Vagina (tissue), 2 donors: Measurements from ENCODE around the gene ZNF726. TPM values are rescaled to one million over a fixed set of nuclear protein-coding genes. Genes with fewer than 3 reads are reported as not detected.
"Not testable (repeated sequence)": the region's sequence is repeated elsewhere in the genome, so short reads cannot be mapped to it uniquely, and the experiment has no call there.

Experiments
- DNase-seq, 2 donors: peaks; one replicate each; pipeline ENCODE4 v3.0.0-alpha.2; 2017; ENCODE audit errors: extremely low spot score in 2 of 2
- H3K27ac ChIP-seq: fragments of 200-600 bp; sonication (generic); one replicate; pipeline ENCODE4 v1.5.1; 2019
- H3K27me3 ChIP-seq: fragments of 200-600 bp; sonication (generic); one replicate; pipeline ENCODE4 v1.5.1; 2019
- H3K36me3 ChIP-seq, 2 donors: fragments of 200-600 bp; sonication (generic); one replicate each; pipeline ENCODE4 v1.5.1; 2017 to 2019
- H3K4me1 ChIP-seq: fragments of 200-600 bp; sonication (generic); one replicate; pipeline ENCODE4 v1.5.1; 2019
- H3K4me3 ChIP-seq, 2 donors: fragments of 200-600 bp; sonication (generic); 1 replicate in 1 of 2; 2 replicates in 1 of 2; pipeline ENCODE4 v1.5.1; 2016 to 2019
- H3K9me3 ChIP-seq: fragments of 200-600 bp; sonication (generic); one replicate; pipeline ENCODE4 v1.5.1; 2019
- CTCF ChIP-seq, 3 experiments: fragments of 450-650 bp in 2 of 3; fragments of 200-600 bp in 1 of 3; sonication (generic) in 1 of 3; IDR thresholded peaks; one replicate each; pipeline ENCODE4 v1.5.1; 2017 to 2019; ENCODE audit warnings: antibody characterized with exemption in 3 of 3, mild to moderate bottlenecking in 2 of 3, moderate library complexity in 2 of 3
- POLR2A ChIP-seq, 2 donors: fragments of 450-650 bp; IDR thresholded peaks; one replicate each; pipeline ENCODE4 v1.6.1; 2017; ENCODE audit warnings: antibody characterized with exemption in 2 of 2, mild to moderate bottlenecking in 2 of 2, moderate library complexity in 2 of 2
- POLR2AphosphoS5 ChIP-seq, 2 donors: sonication (generic); formaldehyde crosslinking; IDR thresholded peaks; one replicate each; pipeline ENCODE4 v1.9.0; 2017; ENCODE audit warnings: antibody characterized with exemption in 2 of 2, mild to moderate bottlenecking in 2 of 2, low read depth in 1 of 2; ENCODE audit not compliant: insufficient read depth in 1 of 2
- intact Hi-C: fragments of 100-400 bp; cut with DNase I; formaldehyde crosslinking; loops from one replicate; pipeline ENCODE4 v1.15.1; 2023
- total RNA-seq: library from RNA; depleted of rRNA; stranded (reverse); fragments of >200 nt; gene quantifications from one replicate; pipeline ENCODE4 v1.2.3, GENCODE V29; 2016

The ZNF726 gene
- total RNA-seq, 1 donor from 2014 or later: 2.5 TPM

- H3K27ac ChIP-seq: no peak overlapping the region
- peak overlapping the region in 1 of 2 donors; percentile 59 for H3K4me3 ChIP-seq
- no peaks in the 10 kb centered on the region for H3K36me3 ChIP-seq
- no peak for DNase-seq
- H3K9me3 ChIP-seq: no peaks in the 10 kb centered on the region
- intact Hi-C loops: no loop called here
- H3K4me1 ChIP-seq: no peaks in the 10 kb centered on the region
- H3K27me3 ChIP-seq: no peaks in the 10 kb centered on the region
- TF ChIP-seq CTCF (IDR thresholded peaks at IDR 0.05) (no peak), POLR2A (IDR thresholded peaks at IDR 0.05) (no peak)
Measured at GRCh38 chr19:23913931-23914330, 755 bp upstream of the ZNF726 start.

GRCh38 chr19:23916991-23917390, 2.3 kb downstream of the ZNF726 start:
- no peaks in the 10 kb centered on the region for H3K36me3 ChIP-seq
- no peak overlapping the region for H3K4me3 ChIP-seq
- TF ChIP-seq POLR2AphosphoS5 (IDR thresholded peaks at IDR 0.05; ENCODE audit: insufficient read depth in 1 of 2, low read depth in 1 of 2) (no peak), CTCF (IDR thresholded peaks at IDR 0.05) (no peak), POLR2A (IDR thresholded peaks at IDR 0.05) (no peak)
- intact Hi-C loops: no loop called here
- no peaks in the 10 kb centered on the region for H3K27me3 ChIP-seq
- no peaks in the 10 kb centered on the region for H3K9me3 ChIP-seq
- no peak for DNase-seq
- no peak overlapping the region for H3K27ac ChIP-seq
- no peaks in the 10 kb centered on the region for H3K4me1 ChIP-seq

- no peak for DNase-seq
- H3K4me1 ChIP-seq: no peaks in the 10 kb centered on the region
- no peak overlapping the region for H3K27ac ChIP-seq
- H3K9me3 ChIP-seq: no peaks in the 10 kb centered on the region
- H3K4me3 ChIP-seq: no peak overlapping the region
- intact Hi-C loops: no loop called here
- TF ChIP-seq POLR2A (IDR thresholded peaks at IDR 0.05) (no peak), POLR2AphosphoS5 (IDR thresholded peaks at IDR 0.05; ENCODE audit: insufficient read depth in 1 of 2, low read depth in 1 of 2) (no peak), CTCF (IDR thresholded peaks at IDR 0.05) (no peak)
- H3K36me3 ChIP-seq: no peaks in the 10 kb centered on the region
- no peaks in the 10 kb centered on the region for H3K27me3 ChIP-seq
Measured at GRCh38 chr19:23917856-23918255, 3.2 kb downstream of the ZNF726 start.

- intact Hi-C loops: no loop called here
- Histone ChIP-seq H3K27me3 (no peaks in the 10 kb centered on the region), H3K9me3 (no peaks in the 10 kb centered on the region), H3K4me1 (no peaks in the 10 kb centered on the region), H3K4me3 (no peak overlapping the region), H3K27ac (no peak overlapping the region), H3K36me3 (no peaks in the 10 kb centered on the region)
- TF ChIP-seq CTCF (IDR thresholded peaks at IDR 0.05): no peak
- no peak for TF ChIP-seq POLR2AphosphoS5 (IDR thresholded peaks at IDR 0.05; ENCODE audit: insufficient read depth in 1 of 2, low read depth in 1 of 2)
- no peak for TF ChIP-seq POLR2A (IDR thresholded peaks at IDR 0.05)
- no peak for DNase-seq
Measured at GRCh38 chr19:23925285-23925684, 10.6 kb downstream of the ZNF726 start.

GRCh38 chr19:23932878-23933277, 18.2 kb downstream of the ZNF726 start:
- Histone ChIP-seq H3K27me3 (no peaks in the 10 kb centered on the region), H3K4me1 (no peaks in the 10 kb centered on the region), H3K9me3 (peaks cover 8% of the 10 kb centered on the region), H3K27ac (no peak overlapping the region), H3K36me3 (no peaks in the 10 kb centered on the region), H3K4me3 (no peak overlapping the region)
- intact Hi-C loops: no loop called here
- DNase-seq: no peak
- no peak for TF ChIP-seq POLR2A (IDR thresholded peaks at IDR 0.05)
- no peak for TF ChIP-seq CTCF (IDR thresholded peaks at IDR 0.05)
- no peak for TF ChIP-seq POLR2AphosphoS5 (IDR thresholded peaks at IDR 0.05; ENCODE audit: insufficient read depth in 1 of 2, low read depth in 1 of 2)

GRCh38 chr19:23937031-23937430, 22.3 kb downstream of the ZNF726 start:
- H3K4me1 ChIP-seq, H3K4me3 ChIP-seq, intact Hi-C loops, H3K9me3 ChIP-seq, H3K27me3 ChIP-seq, H3K36me3 ChIP-seq, H3K27ac ChIP-seq, DNase-seq: not testable (repeated sequence)
